Measurements from ENCODE around the gene RHBG.

GRCh38 chr1:156344409-156344808 is 24.6 kb upstream of the RHBG start:
- TF ChIP-seq CTCF (IDR thresholded peaks at IDR 0.05 in 8 of 11, conservative IDR thresholded peaks at IDR 0.05 in 3 of 11) (no peak), POLR2A (IDR thresholded peaks at IDR 0.05) (no peak), POLR2AphosphoS5 (IDR thresholded peaks at IDR 0.05) (no peak)
